GM03348 (cell line): ENCODE results near the gene CRYGC.
"Not testable (repeated sequence)": the region's sequence is repeated elsewhere in the genome, so short reads cannot be mapped to it uniquely, and the experiment has no call there.

Source experiments
- DNase-seq: peaks from one replicate; pipeline ENCODE4 v3.0.0; 2012; ENCODE audit warnings: low spot score

The CRYGC gene

GRCh38 chr2:208129744-208130711 lies at the start of gene CRYGC:
Gene CRYGC, minus strand, starts transcription at chr2:208129828. Its CDS starts 36 bp downstream, at chr2:208129792.
- no peak for DNase-seq

DNA sequence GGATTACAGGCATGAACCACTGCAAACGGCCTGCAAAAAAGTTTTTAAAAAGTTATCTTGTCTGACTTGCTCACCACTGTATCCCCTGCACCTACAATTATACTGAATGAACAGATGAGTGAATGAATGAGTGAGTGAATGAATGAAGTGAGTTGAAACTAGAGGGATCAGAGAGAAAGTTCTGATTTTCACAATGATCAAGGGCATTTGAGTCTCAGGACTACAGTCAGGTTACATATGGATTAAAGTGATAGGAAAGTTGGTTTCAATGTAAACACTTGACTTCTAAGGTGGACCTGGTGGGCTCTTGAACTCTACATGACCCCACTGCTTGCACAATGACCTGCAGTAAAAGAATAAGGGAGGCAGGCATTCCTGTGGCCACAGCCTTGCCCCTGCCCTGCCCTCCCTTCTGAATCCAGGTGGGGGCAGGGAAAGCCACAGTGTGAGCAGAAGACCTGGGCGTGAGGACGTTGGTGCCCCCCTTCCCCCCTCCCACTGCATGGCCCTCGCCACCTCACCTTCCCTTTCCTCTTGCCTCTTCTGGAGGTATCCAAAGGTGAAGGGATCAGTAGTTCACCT lies 49.5 kb upstream of the CRYGC start:
- no peak for DNase-seq

DNA sequence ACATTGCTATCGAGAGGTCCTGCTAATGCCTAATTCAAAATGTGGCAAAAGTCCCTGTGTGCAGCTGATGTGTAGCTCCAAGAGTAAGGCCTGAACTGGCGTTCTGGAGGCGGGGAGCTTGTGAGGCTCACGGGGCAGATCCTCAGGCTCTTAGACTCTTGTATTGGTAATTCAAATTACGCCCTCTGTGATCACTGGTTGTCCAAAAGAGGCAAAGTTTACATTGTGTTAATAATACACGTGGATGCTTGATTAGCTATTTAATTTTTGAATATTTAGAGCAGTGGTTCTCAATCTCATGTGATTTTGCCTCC lies 46.2 kb upstream of the CRYGC start:
- DNase-seq: no peak

- peak; percentile 92 for DNase-seq
These were observed 45.6 kb upstream of the CRYGC start for GRCh38 chr2:208175069-208175839.

- no peak for DNase-seq
These were observed 44.5 kb upstream of the CRYGC start for GRCh38 chr2:208174144-208174543.

- no peak for DNase-seq
These were observed 42.5 kb upstream of the CRYGC start for GRCh38 chr2:208172125-208172524.

DNA sequence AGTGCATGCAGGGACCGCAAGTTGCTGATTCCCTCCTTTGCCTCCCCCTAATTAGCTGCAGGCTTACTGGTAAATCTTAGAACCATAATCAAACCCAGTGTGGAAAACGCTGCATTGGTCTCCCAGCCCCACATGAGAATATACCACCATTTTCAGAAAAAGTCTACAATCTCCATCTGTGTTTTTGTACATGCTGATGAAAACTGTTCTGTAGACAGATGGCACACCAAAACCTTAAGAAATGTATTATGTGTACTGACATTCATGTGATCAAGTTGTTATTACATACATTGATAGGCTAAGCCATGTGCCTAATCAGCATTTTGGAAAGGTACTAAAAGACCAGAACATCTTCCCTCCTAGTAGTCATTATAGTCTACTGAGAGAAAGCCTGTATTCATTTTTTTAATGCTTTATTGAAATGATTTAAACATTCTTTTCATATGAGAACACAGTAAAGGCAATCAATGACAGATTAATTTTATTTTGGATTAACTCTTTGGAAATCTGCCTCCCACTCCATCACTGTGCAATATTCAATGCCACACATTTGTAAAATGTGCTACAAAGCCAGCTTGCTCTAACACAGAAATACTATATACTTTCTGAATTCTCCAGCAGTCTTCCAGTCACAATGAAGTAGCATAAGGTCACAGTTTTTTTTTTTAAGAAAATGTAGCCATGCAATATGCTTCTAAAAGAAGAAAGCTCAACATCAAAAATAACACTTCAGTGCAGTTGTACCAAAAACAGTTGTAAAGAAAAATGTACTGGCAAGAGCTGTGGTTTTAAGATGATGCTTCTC lies 35.5 kb upstream of the CRYGC start:
- no peak for DNase-seq

DNA sequence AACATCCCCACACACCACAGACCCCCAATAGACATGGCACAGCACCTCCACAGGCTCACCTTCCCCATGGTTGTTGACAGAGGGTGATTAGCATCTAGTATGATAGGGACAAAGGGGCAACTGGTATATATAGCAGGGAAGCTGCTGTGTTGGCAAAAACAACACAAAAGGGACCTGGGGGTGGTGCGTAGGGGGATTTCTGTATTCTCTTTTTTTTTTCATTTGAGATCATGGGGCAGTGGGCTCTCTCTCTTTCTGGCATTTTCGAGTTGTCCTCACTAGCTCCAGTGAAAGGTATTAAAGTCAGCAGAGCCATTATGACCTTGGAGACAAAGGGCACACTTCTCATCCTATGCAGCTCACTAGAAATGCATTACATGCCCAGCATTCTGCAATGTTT lies 33.9 kb upstream of the CRYGC start, which contains the start of gene CRYGA:
Gene CRYGA (minus strand): TSS at position 101 of the 400 bp plus-strand sequence. CDS start 33 bp downstream, at position 68.
- DNase-seq: no peak

DNA sequence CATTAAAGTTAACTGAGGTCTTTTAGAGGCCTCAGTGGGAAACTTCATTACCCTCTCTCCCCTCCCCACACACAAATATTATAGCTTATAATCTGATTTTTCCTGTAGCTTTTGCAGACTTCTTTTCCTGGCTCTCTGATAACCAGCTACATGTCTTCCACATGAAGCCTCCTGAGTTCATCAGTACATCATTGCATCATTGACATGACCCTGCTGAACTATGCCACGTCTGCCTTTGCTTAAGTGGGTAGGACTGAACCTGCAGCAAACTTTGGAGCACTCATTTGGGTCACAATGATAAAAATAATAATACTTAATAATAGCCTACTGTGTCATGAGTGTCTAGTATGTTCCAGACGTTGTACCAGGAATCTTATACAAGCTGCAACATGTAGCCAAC lies 26.8 kb upstream of the CRYGC start:
- DNase-seq: no peak

DNA sequence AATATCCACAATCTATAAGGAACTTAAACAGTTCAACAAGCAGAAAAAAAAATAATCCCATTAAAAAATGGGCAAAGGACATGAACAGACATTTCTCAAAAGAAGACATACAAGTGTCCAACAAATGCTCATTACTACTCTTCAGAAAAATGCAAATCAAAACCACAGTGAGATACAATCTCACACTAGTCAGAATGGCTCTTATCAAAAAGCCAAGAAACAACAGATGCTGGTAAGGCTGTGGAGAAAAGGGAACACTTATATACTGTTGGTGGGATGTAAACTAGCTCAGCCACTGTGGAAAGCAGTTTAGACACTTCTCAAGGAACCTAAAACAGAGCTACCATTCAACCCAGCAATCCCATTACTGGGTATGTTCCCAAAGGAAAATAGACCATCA lies 23.5 kb upstream of the CRYGC start:
- no peak for DNase-seq

GRCh38 chr2:208150956-208151355 lies 21.3 kb upstream of the CRYGC start:
- no peak for DNase-seq

GRCh38 chr2:208150094-208150493 lies 20.5 kb upstream of the CRYGC start:
- no peak for DNase-seq

DNA sequence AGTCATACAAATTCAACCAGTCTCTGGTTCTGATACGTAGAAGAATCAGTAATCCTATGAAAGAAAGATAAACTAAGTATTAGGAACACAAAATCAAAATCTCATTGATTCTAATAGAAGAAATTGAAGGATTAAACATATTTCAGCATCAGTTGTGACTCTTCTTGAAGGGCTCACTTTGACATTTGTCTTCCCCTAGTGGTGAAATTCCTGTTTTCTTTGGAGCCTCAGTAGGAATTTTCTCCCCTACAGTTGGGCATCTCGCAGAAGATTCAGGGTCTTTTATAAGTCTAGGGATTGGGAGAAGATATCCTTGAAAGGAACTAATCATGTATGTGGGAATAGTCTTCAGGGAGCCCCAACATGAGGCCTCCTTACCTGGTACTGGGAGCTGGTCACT lies 19.2 kb upstream of the CRYGC start:
- no peak for DNase-seq

DNA sequence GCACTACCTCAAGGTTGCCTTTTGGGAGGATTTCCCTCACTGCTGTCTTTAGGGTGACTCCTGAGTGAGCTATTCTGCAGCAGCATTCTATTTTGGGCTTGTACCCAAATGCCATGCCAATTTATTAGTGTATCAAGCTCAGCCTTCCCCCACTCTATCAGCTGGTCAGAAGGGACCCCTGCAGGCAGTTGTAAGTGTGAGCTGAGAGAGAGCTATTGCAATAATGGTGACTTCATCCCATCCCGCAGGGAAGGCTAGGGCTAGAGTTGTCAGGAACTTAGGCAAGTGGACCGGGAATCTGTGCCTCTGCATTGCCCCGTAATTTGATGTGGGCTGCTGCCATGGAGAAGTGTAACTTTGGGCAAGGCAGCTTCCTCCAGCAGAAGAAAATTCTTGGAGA lies 18.1 kb upstream of the CRYGC start:
- DNase-seq: no peak

- no peak for DNase-seq
These were observed 17.4 kb upstream of the CRYGC start for GRCh38 chr2:208147008-208147407.

DNA sequence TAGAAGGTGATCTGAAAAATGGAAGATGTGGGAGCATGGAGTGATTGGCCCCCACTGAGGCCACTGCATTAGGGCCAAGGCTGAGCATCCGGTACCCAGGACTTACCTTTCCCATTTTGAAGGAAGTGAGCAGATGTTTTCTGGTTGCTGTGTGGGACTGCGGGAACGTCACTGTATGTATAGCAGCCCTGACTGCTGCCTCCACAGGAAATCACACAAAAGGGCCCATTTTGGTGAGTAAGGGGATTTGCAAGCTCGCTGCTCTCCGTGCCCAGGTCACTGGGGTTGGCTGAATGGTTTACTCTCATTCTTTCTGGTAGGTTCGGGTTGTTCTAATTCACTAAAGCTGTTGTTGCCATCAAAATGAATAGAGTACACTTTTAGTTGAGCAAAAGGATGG lies 16.4 kb upstream of the CRYGC start, which contains the start of gene CRYGB:
Gene CRYGB (minus strand): TSS at position 153 of the 400 bp plus-strand sequence. CDS start 38 bp downstream, at position 115.
- DNase-seq: no peak

DNA sequence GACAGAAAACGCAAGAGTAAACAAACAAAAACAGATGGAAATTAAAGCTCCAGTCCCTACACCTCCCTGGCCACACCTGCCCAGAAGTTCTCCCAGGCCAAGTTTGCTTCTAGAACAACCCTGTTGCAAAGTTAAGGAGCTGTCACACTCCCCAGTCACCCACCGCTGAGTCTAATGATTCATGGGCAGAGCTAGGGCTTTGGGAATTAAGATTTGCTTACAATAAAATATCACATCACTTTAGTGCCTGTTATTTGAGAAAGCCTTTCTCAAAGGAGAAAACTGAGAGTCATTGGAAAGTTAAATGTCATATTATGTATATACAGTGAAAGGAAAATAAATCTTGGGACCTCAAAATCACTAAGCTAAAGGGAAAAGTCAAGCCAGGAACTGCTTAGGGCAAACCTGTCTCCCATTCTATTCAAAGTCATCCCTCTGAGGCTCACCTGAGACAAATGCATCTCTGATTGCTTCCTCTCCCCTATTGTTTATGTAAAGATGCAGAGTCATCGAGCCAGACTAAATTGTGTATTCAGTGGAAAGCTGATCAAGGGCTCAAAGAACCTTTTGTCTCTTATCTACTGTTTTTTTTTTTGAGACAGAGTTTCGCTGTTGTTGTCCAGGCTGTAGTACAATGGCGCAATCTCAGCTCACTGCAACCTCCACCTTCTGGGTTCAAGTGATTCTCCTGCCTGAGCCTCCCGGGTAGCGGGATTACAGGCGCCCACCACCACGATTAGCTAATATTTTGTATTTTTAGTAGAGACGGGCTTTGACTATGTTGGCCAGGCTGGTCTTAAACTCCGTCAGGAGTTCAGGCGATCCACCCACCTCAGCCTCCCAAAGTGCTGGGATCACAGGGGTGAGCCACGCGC lies 13.5 kb upstream of the CRYGC start:
- no peak for DNase-seq

DNA sequence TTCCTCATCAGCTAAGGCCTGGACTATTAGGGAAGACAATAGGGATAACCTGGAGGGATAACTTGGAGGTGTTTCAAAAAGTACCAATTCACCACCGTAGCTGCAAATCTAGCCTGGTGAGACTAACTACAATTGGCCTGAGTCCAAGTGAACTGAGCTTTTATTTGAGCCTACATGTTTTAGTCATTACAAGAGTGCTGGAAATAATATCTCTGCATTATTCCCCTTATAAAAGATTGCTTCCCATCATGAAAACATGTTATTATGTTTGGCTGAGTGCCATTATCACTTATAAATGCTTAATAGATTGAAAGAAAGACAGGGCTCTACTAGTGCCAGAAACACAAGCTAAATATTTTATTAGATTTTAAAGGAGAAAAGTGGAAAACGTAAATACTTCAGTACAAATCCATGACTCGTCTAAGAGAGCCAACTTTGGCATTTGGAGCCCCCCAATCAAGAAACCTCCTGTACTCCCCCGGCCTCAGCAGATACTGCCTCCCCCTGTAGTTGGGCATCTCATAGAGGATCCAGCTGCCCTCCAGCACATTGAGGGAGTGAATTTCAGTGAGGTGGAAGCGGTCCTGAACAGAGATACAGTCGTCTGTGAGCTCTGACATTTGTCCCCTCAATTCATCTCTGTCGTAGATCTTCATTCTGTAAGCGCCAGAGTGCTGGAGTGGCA lies 12.8 kb upstream of the CRYGC start:
- DNase-seq: no peak

DNA sequence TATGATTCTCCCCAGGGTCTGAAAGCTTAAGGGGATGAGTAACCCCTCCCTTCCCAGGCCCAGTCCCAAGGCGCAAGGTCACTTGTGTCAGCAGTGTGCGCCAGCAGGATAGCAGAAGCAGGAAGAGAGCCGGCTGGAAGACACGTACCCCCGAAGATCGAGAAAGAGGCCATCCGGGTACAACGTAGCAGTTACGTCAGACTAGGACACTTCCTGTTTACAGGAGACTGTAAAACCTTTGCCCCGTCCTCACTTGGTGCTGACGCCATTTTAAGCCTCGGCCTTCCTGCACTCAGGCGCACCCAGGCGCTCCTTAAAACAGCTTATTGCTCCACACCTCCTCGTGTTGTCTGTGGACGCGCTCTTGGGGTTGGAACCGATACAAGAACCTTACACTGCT lies 9.8 kb upstream of the CRYGC start:
- no peak for DNase-seq

DNA sequence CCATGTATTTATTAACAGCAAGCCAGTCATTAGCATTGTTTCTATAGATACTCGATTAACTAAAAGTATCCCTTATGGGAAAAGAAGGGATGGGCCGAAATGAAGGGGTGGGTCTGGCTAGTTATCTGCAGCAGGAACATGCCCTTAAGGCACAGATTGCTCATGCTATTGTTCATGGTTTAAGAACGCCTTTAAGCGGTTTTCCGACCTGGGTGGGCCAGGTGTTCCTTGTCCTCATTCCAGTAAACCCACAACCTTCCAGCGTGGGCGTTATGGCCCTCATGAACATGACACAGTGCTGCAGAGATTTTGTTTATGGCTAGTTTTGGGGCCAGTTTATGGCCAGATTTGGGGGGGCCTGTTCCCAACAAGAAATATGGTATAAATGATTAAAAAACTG lies 8.7 kb upstream of the CRYGC start:
- DNase-seq: not testable (repeated sequence)
